Ectodermal cell (in vitro differentiated cells): ENCODE data around the gene SH2D3C.
"Not testable (repeated sequence)": the region's sequence is repeated elsewhere in the genome, so short reads cannot be mapped to it uniquely, and the experiment has no call there.

Experiments
- H3K27ac ChIP-seq: 2 replicates; pipeline ENCODE4 v1.7.0; 2013; ENCODE audit warnings: mild to moderate bottlenecking, low read depth, low read length; ENCODE audit not compliant: insufficient read depth, poor library complexity, severe bottlenecking
- H3K27me3 ChIP-seq: 2 replicates; pipeline ENCODE4 v1.7.0; 2013; ENCODE audit warnings: mild to moderate bottlenecking, low read length; ENCODE audit not compliant: insufficient read depth, control insufficient read depth, poor library complexity, severe bottlenecking
- H3K36me3 ChIP-seq: one replicate; pipeline ENCODE4 v1.7.0; 2013; ENCODE audit warnings: low read length; ENCODE audit not compliant: control insufficient read depth, insufficient read depth
- H3K4me1 ChIP-seq: one replicate; pipeline ENCODE4 v1.7.0; 2013; ENCODE audit warnings: low read length; ENCODE audit not compliant: control insufficient read depth, insufficient read depth
- H3K4me3 ChIP-seq: 2 replicates; pipeline ENCODE4 v1.7.0; 2013; ENCODE audit warnings: low read depth, low read length, control low read depth; ENCODE audit not compliant: insufficient read depth
- H3K9me3 ChIP-seq: 2 replicates; pipeline ENCODE4 v1.7.0; 2013; ENCODE audit warnings: mild to moderate bottlenecking, low read length, moderate library complexity; ENCODE audit not compliant: control insufficient read depth
- WGBS, 2 experiments: methylation state at CpG; one replicate each; pipeline ENCODE4 v1.1.7; 2013; ENCODE audit warnings: missing lambda C conversion rate in 2 of 2; 5-methylcytosine and 5-hydroxymethylcytosine counted together

Gene SH2D3C

DNA sequence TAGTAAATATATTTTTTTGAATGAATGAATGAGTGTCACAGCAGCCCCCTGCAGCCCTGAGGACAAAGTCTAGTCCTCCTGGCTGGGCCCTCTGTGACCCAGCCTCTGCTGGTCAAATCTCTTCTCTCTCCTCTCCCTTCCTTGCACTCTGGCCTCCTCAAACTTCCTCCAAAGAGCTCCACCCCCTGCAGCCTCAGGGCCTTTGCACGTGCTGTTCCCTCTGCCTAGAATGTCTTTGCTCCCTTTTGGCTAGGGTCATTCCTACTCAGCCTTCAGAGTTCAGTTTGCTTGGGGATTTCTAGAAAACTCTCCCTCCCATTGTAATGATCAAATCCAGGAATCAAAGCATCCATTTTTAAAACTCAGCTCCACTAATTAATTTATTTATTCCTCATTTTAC is 13.0 kb downstream of the SH2D3C start:
- WGBS, 2 experiments: 82 to 83% methylated on average over 1 of the region's 1 CpG
- Histone ChIP-seq H3K27me3 (peaks cover 7% of the 10 kb centered on the region), H3K9me3 (no peaks in the 10 kb centered on the region), H3K4me3 (no peak overlapping the region), H3K36me3 (no peaks in the 10 kb centered on the region), H3K27ac (no peak overlapping the region), H3K4me1 (peaks cover 16% of the 10 kb centered on the region)

DNA sequence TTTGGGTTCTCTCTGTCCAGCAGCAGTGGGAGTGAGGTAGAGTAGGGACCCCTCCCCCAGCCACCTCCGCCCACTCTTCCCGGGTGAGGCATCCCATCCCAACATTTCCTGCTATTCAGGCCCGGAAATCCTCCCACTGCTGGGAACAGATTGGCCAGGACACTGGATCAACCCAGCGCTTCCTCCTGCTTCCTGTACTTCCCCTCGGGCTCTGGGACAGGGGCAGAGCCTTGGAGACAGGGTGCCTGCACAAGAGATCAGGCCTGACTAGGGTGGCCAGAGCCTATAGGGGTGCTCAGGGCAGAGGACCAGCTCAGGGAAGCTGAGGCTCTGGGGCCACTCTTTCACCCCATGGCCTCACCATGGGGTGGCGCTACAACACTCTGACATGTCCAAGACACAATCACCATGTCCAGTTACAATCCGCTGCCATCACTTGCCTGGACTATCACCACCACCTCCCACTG is 14.5 kb downstream of the SH2D3C start:
- no peaks in the 10 kb centered on the region for H3K36me3 ChIP-seq
- H3K4me1 ChIP-seq: peaks cover 8% of the 10 kb centered on the region
- WGBS, 2 experiments: 55 to 57% methylated on average over 7 of the region's 7 CpGs
- no peaks in the 10 kb centered on the region for H3K27me3 ChIP-seq
- no peak overlapping the region for H3K27ac ChIP-seq
- H3K9me3 ChIP-seq: no peaks in the 10 kb centered on the region
- H3K4me3 ChIP-seq: no peak overlapping the region

DNA sequence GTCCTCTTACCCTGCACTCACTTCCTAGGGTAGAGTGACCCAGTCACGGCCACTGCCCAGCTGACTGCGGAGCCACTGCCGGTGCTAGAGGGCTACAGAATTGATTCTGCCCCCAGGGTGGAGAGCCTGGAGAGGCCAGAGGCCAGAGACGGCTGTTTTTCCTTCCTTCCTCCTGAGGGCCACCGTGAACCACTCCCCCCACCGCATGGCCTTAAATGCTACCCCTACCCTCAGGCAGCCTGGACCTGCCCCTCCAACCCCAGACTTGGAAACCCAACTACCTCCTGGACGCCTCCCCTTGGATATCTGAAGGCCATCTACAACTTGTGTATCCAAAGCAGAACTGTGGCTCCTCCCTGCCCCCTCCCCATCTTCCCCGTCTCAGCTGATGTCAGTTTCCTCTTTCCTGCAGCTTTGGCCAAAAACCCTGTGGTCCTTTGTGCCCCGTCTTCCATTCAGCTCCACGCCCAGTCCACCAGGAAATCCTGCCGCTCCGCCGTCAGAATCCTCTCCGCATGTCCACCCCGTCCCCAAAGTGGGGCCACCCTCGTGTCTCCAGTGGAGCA is 16.3 kb downstream of the SH2D3C start:
- WGBS, 2 experiments: 64 to 66% methylated on average over 16 of the region's 16 CpGs
- no peaks in the 10 kb centered on the region for H3K9me3 ChIP-seq
- H3K4me1 ChIP-seq: peaks cover 8% of the 10 kb centered on the region
- H3K4me3 ChIP-seq: no peak overlapping the region
- H3K27me3 ChIP-seq: no peaks in the 10 kb centered on the region
- H3K36me3 ChIP-seq: no peaks in the 10 kb centered on the region
- H3K27ac ChIP-seq: no peak overlapping the region

DNA sequence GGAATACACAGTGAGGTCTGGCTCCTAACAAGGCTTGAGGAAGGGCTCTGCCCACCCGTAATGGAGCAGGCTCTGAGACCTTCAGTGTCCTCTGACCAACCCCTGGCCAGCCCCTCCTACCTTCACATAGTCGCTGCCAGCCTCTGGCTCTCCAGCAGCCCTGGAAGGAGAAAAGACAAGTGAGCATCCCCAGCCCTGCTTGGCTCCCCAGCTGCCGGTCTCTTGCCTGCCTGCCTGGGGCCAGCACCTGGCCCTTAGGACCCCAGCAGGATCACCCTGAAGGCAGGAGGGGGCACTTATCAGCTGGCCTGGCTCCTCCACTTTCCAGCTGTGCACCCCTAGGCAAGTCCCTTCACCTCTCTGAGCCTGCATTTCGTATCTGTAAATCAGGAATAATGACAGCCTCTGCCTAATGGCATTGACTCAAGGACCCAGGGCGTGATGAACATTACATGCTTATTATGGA is 16.9 kb downstream of the SH2D3C start:
- no peak overlapping the region for H3K4me3 ChIP-seq
- no peak overlapping the region for H3K27ac ChIP-seq
- peaks cover 8% of the 10 kb centered on the region for H3K4me1 ChIP-seq
- no peaks in the 10 kb centered on the region for H3K36me3 ChIP-seq
- H3K27me3 ChIP-seq: peaks cover 5% of the 10 kb centered on the region
- no peaks in the 10 kb centered on the region for H3K9me3 ChIP-seq
- 58 to 61% methylated on average over 5 of the region's 5 CpGs for WGBS, 2 experiments

DNA sequence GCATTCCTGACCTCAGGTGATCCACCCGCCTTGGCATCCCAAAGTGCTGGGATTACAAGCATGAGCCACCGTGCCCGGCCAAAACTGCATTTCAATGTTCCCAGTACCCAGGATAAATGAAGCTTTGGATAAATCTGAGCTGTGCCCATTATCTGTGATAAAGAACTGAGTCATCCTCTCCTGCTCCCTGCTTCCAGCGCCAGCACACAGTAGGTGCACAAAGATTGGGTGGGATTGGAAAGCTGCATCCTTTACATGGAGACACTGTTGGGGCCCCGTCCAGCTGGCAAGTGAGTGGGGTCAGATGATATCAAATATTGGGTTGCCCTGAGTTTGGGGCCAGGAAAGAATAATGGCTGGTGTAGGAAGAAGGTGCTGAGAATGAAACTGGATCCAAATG is 17.4 kb downstream of the SH2D3C start:
- WGBS, 2 experiments: 89 to 91% methylated on average over 5 of the region's 5 CpGs

DNA sequence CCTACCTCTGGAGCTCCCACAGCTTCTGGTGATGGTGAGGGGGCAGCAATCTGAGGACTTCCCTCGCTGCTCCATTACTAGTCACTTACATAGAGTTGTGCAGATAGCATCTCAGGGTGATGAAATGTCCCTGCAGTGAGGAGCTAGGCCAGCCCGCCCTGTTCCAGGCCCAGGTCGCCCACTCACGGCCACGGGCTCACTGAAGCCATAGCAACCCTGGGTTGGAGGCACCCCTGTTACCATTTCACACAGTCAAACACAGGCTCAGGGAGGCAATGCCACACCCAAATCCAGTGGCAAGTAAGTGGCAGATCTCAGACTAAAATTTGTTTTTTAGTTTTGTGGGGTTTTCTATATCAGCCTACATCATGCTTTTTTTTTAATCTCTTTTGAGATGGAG is 19.6 kb downstream of the SH2D3C start:
- peaks cover 8% of the 10 kb centered on the region for H3K4me1 ChIP-seq
- no peak overlapping the region for H3K27ac ChIP-seq
- peaks cover 32% of the 10 kb centered on the region for H3K27me3 ChIP-seq
- H3K9me3 ChIP-seq: no peaks in the 10 kb centered on the region
- H3K36me3 ChIP-seq: no peaks in the 10 kb centered on the region
- H3K4me3 ChIP-seq: no peak overlapping the region
- WGBS, 2 experiments: 88 to 95% methylated on average over 5 of the region's 5 CpGs

More for the DNA sequence above, 17.4 kb downstream of the SH2D3C start:
- Histone ChIP-seq H3K36me3 (no peaks in the 10 kb centered on the region), H3K4me3 (no peak overlapping the region), H3K4me1 (peaks cover 8% of the 10 kb centered on the region), H3K27me3 (peaks cover 10% of the 10 kb centered on the region), H3K27ac (no peak overlapping the region), H3K9me3 (no peaks in the 10 kb centered on the region)

DNA sequence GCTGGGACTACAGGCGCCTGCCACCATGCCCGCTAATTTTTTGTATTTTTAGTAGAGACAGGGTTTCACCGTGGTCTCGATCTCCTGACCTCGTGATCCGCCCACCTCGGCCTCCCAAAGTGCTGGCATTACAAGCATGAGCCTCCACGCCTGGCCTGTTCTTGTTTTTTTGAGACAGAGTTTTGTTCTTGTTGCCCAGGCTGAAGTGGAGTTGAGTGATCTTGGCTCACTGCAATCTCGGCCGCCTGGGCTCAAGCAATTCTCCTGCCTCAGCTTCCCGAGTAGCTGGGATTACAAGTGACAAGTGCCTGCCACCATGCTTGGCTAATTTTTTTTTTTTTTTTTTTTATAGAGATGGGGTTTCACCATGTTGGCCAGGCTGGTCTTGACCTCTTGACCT is 21.7 kb downstream of the SH2D3C start:
- 83 to 84% methylated on average over 11 of the region's 11 CpGs for WGBS, 2 experiments
- H3K4me1 ChIP-seq, H3K9me3 ChIP-seq, H3K27ac ChIP-seq, H3K36me3 ChIP-seq, H3K4me3 ChIP-seq: not testable (repeated sequence)
- H3K27me3 ChIP-seq: peaks cover 53% of the 10 kb centered on the region

DNA sequence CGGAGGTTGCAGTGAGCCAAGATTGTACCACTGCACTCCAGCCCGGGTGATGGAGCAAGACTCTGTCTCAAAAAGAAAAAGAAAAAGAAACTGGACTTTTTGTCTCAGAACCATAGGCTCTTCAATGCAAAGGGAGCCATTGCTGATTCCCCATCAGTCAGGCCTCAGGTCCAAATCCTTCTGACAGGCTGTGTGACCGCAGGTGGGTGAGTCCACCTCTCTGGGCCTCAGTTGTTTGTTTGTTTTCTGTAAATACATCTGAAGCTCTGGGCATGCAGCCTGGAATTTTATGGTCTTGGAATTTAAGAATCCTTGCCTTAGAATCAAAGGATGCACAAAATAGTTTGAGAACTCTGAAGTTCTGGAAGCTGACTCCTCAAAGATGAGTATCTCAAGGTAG is 22.2 kb downstream of the SH2D3C start:
- Histone ChIP-seq H3K9me3 (no peaks in the 10 kb centered on the region), H3K27me3 (peaks cover 58% of the 10 kb centered on the region), H3K4me3 (no peak overlapping the region), H3K27ac (no peak overlapping the region), H3K36me3 (no peaks in the 10 kb centered on the region), H3K4me1 (no peaks in the 10 kb centered on the region)
- 92% methylated on average over 3 of the region's 3 CpGs for WGBS, 2 experiments

DNA sequence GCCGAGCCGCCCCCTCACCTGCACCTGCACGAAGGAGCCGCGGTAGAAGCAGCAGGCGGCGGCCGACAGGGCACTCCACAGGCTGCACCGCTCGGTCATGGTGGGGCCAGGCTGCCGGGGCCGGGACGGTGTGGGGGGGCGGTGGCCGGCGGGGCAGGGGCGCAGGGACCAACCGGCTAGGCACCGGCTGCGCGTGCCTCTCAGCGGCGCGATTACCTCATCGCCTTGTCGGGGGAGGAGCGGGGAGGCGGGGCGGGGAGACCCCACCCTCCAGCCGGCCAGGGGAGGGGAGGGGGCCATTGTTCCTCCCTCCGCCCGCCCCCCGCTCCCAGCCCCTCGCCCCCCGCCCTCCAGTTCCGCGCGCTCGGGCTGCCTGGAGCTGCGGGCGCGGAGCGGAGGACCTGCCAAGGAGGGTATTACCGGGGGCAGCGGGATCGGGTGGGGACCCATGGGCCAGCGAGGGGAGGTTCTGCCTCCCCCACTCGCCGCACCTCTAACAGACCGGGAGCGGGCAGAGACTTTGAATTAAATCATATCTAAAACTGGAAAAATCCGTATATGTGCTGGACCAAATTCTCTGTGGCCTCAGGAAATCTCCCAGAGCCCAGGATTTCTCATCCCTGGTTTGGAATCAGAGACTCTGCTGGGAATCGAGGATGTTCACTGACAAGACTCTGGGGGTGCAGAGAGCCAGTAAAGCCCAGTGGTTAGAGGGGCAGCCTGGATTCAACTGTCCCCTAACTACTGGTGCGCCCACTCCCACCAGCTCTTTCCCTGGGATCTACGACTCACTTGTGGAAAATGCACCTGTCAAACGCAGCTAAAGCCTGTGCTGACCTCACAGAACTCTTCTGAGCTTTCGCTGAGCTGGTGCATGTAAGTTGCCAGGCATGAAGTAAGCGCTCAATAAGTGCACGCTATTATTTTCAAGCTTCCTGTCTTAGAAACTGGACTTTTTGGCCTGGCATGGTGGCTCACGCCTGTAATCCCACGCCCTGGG is 23.1 kb downstream of the SH2D3C start:
- WGBS, 2 experiments: 8% methylated on average over 61 of the region's 61 CpGs
- Histone ChIP-seq H3K9me3 (no peaks in the 10 kb centered on the region), H3K27me3 (peaks cover 59% of the 10 kb centered on the region), H3K4me1 (no peaks in the 10 kb centered on the region), H3K36me3 (no peaks in the 10 kb centered on the region), H3K27ac (no peak overlapping the region), H3K4me3 (peak overlapping the region; percentile 50)
